Common myeloid progenitor, CD34-positive (primary cell): ENCODE results near the gene GSTP1.
"Not testable (repeated sequence)": the region's sequence is repeated elsewhere in the genome, so short reads cannot be mapped to it uniquely, and the experiment has no call there.

Source experiments
- CTCF ChIA-PET: fragments of 350-600 bp; sonication (Branson Sonifier 250); formaldehyde crosslinking; loops from one replicate; lab custom pipeline; 2021; ENCODE audit warnings: antibody characterized with exemption; lab: Charles Lee
- POLR2A ChIA-PET: fragments of 350-600 bp; sonication (Branson Sonifier 250); formaldehyde crosslinking; loops from one replicate; lab custom pipeline; 2021; ENCODE audit warnings: antibody characterized with exemption; lab: Charles Lee
- DNase-seq, 3 donors: peaks; one replicate each; pipeline versions ENCODE4 v3.0.0 to v3.0.0-alpha.2; 2013
- H3K27ac ChIP-seq, 2 experiments: 1 replicate in 1 of 2; 2 replicates in 1 of 2; pipeline ENCODE4 v1.7.0; 2013; ENCODE audit warnings: inconsistent platforms in 2 of 2, low read length in 2 of 2, mild to moderate bottlenecking in 2 of 2, low read depth in 1 of 2, moderate library complexity in 1 of 2; ENCODE audit not compliant: severe bottlenecking in 2 of 2, insufficient read depth in 1 of 2, poor library complexity in 1 of 2
- H3K27me3 ChIP-seq, 5 experiments: replicated peaks in 2 of 5; 1 replicate in 3 of 5; 2 replicates in 2 of 5; pipeline versions ENCODE4 v1.6.1 to v1.7.0; 2013; ENCODE audit warnings: low read length in 4 of 5, mild to moderate bottlenecking in 2 of 5, moderate library complexity in 2 of 5, inconsistent platforms in 1 of 5; ENCODE audit not compliant: insufficient read depth in 5 of 5, control insufficient read depth in 4 of 5
- H3K36me3 ChIP-seq, 4 experiments: 1 replicate in 2 of 4; 2 replicates in 2 of 4; pipeline versions ENCODE4 v1.6.1 to v1.7.0; 2013; ENCODE audit warnings: low read length in 3 of 4, control low read depth in 1 of 4, mild to moderate bottlenecking in 1 of 4; ENCODE audit not compliant: control insufficient read depth in 4 of 4, insufficient read depth in 4 of 4
- H3K4me1 ChIP-seq, 4 experiments: 1 replicate in 3 of 4; 2 replicates in 1 of 4; pipeline versions ENCODE4 v1.6.1 to v1.7.1; 2013; ENCODE audit warnings: low read length in 3 of 4, mild to moderate bottlenecking in 3 of 4, control low read depth in 1 of 4, inconsistent platforms in 1 of 4, moderate library complexity in 1 of 4; ENCODE audit not compliant: control insufficient read depth in 4 of 4, insufficient read depth in 4 of 4; ENCODE audit errors: control extremely low read depth in 1 of 4
- H3K4me3 ChIP-seq, 7 experiments: 1 replicate in 4 of 7; 2 replicates in 3 of 7; pipeline versions ENCODE4 v1.5.1 to v1.7.0; 2013; ENCODE audit warnings: mild to moderate bottlenecking in 7 of 7, low read length in 6 of 7, moderate library complexity in 6 of 7, inconsistent platforms in 2 of 7, low read depth in 2 of 7, control low read depth in 1 of 7; ENCODE audit not compliant: insufficient read depth in 4 of 7, control insufficient read depth in 1 of 7; ENCODE audit errors: extremely low read depth in 1 of 7
- H3K9me3 ChIP-seq, 5 experiments: 1 replicate in 4 of 5; 2 replicates in 1 of 5; pipeline versions ENCODE4 v1.6.1 to v1.7.1; 2013; ENCODE audit warnings: low read length in 4 of 5, mild to moderate bottlenecking in 2 of 5, inconsistent platforms in 1 of 5, low read depth in 1 of 5, moderate library complexity in 1 of 5; ENCODE audit not compliant: control insufficient read depth in 4 of 5, insufficient read depth in 2 of 5; ENCODE audit errors: control extremely low read depth in 1 of 5
- WGBS: methylation state at CpG from one replicate; pipeline ENCODE4 v1.1.5; 2013; ENCODE audit not compliant: insufficient coverage; 5-methylcytosine and 5-hydroxymethylcytosine counted together

Gene GSTP1

DNA sequence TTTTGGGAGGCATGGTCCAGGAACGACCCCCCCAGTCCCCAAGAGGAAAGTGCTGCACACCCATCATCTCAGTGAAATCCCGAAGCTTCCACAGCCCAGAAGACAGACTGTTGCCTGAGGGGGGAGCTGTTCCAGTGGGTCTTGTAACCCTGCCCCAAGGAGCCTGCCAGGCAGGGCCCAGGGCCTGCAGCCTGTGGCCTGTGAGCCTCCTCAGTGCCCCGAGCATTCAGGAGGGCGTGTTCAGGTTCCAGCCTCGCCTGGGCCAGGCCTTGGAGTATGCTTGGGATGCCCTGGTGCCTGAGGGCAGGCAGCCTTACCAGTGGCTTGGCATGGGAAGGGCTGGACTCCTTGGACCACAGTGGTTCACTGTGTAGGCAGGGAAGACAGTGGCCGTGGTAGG, 42.4 kb upstream of the GSTP1 start:
- POLR2A ChIA-PET = no interaction called here
- 100% methylated on average over 4 of the region's 6 CpGs for WGBS
- CTCF ChIA-PET = interaction anchor here (1.8 kb wide), 1 partner anchor 8 kb away, joined by 5 read pairs; no protein-coding TSS in a partner anchor

GRCh38 chr11:67542169-67542568, 41.4 kb upstream of the GSTP1 start:
- Histone ChIP-seq H3K4me3 (no peak overlapping the region), H3K36me3 (no peaks in the 10 kb centered on the region), H3K9me3 (no peaks in the 10 kb centered on the region), H3K4me1 (no peaks in the 10 kb centered on the region), H3K27ac (no peak overlapping the region), H3K27me3 (peaks cover 0 to 1% (median 0%) of the 10 kb centered on the region in 5 experiments)
- POLR2A ChIA-PET = interaction anchor here (1.0 kb wide), 1 partner anchor 19 kb away, joined by 3 read pairs; the partner anchor contains the start of gene CABP2
- CTCF ChIA-PET = interaction anchor here (0.8 kb wide), 1 partner anchor 37 kb away, joined by 3 read pairs; no protein-coding TSS in a partner anchor
- whole genome bisulfite sequencing = 80% methylated on average over 1 of the region's 3 CpGs
- DNase-seq = no peak

More for the DNA sequence above, 42.4 kb upstream of the GSTP1 start:
- Histone ChIP-seq H3K27me3 (peaks cover 0 to 3% (median 0%) of the 10 kb centered on the region in 5 experiments), H3K27ac (no peak overlapping the region), H3K36me3 (no peaks in the 10 kb centered on the region), H3K4me1 (no peaks in the 10 kb centered on the region), H3K4me3 (no peak overlapping the region), H3K9me3 (no peaks in the 10 kb centered on the region)
- DNase-seq = no peak

GRCh38 chr11:67542971-67543370, 40.6 kb upstream of the GSTP1 start:
- no peaks in the 10 kb centered on the region for H3K36me3 ChIP-seq
- no peak overlapping the region for H3K4me3 ChIP-seq
- no peaks in the 10 kb centered on the region for H3K4me1 ChIP-seq
- peaks cover 0 to 1% (median 0%) of the 10 kb centered on the region in 5 experiments for H3K27me3 ChIP-seq
- POLR2A ChIA-PET = no interaction called here
- CTCF ChIA-PET = interaction anchor here (0.8 kb wide), 1 partner anchor 36 kb away, joined by 3 read pairs; no protein-coding TSS in a partner anchor
- WGBS = 100% methylated on average over 5 of the region's 7 CpGs
- no peak for DNase-seq
- H3K9me3 ChIP-seq = no peaks in the 10 kb centered on the region
- no peak overlapping the region for H3K27ac ChIP-seq

DNA sequence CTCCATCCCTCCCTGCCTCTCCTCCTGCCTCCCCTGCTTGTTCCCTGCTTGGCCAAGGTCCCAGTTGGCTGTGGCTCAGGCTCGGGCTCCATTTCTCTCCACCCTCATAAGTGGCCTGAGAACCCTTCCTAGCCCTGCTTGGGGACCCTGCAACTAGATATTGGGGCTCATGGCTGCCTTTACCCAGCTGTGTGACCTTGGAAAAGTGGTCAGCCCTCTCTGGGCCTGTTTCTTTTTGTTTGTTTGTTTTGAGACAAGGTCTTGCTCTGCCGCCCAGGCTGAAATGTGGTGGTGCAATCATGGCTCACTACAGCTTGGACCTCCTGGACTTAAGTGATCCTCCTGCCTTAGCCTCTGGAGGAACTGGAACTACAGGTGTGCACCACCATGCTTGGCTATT, 40.0 kb upstream of the GSTP1 start:
- no peak for DNase-seq
- H3K4me3 ChIP-seq = no peak overlapping the region
- no peak overlapping the region for H3K27ac ChIP-seq
- POLR2A ChIA-PET = no interaction called here
- H3K4me1 ChIP-seq = no peaks in the 10 kb centered on the region
- no peaks in the 10 kb centered on the region for H3K9me3 ChIP-seq
- 100% methylated on average over 1 of the region's 2 CpGs for WGBS
- CTCF ChIA-PET = no interaction called here
- H3K36me3 ChIP-seq = no peaks in the 10 kb centered on the region
- peaks cover 0 to 1% (median 0%) of the 10 kb centered on the region in 5 experiments for H3K27me3 ChIP-seq

- Histone ChIP-seq H3K27ac (no peak overlapping the region), H3K4me3 (no peak overlapping the region), H3K36me3 (no peaks in the 10 kb centered on the region), H3K27me3 (no peaks in the 10 kb centered on the region), H3K4me1 (no peaks in the 10 kb centered on the region), H3K9me3 (no peaks in the 10 kb centered on the region)
- ChIA-PET POLR2A (no interaction called here), CTCF (interaction anchor here (1.2 to 1.3 kb wide), 2 partner anchors 8 to 18 kb away, joined by 3 to 4 read pairs; no protein-coding TSS in a partner anchor)
- WGBS = 94% methylated on average over 9 of the region's 10 CpGs
- no peak for DNase-seq
These were observed 38.9 kb upstream of the GSTP1 start for GRCh38 chr11:67544616-67545242.

- Histone ChIP-seq H3K36me3 (no peaks in the 10 kb centered on the region), H3K27me3 (no peaks in the 10 kb centered on the region), H3K9me3 (no peaks in the 10 kb centered on the region), H3K27ac (no peak overlapping the region), H3K4me3 (no peak overlapping the region), H3K4me1 (no peaks in the 10 kb centered on the region)
- WGBS = 87% methylated on average over 7 of the region's 8 CpGs
- DNase-seq = no peak
- POLR2A ChIA-PET = no interaction called here
- CTCF ChIA-PET = interaction anchor here (1.2 to 1.3 kb wide), 2 partner anchors 9 to 18 kb away, joined by 3 to 4 read pairs; no protein-coding TSS in a partner anchor
These were observed 38.3 kb upstream of the GSTP1 start for GRCh38 chr11:67545280-67545679.

DNA sequence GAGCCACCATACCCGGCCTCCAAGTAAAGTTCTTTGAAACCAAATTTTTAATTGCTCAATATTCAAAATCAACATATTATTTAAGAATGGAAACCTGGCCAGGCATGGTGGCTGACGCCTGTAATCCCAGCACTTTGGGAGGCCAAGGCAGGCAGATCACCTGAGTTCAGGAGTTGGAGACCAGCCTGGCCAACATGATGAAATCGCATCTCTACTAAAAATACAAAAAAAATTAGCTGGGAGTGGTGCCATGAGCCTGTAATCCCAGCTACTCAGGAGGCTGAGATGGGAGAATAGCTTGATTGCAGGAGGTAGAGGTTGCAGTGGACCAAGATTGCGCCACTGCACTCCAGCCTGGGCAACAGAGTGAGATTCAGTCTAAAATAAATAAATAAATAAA, 35.5 kb upstream of the GSTP1 start:
- H3K36me3 ChIP-seq, CTCF ChIA-PET, DNase-seq, H3K9me3 ChIP-seq, H3K4me1 ChIP-seq, H3K27ac ChIP-seq, POLR2A ChIA-PET, H3K4me3 ChIP-seq, H3K27me3 ChIP-seq: not testable (repeated sequence)
- WGBS = 100% methylated on average over 2 of the region's 4 CpGs
